ENCODE results near the gene PLCB2.

Gene PLCB2

DNA sequence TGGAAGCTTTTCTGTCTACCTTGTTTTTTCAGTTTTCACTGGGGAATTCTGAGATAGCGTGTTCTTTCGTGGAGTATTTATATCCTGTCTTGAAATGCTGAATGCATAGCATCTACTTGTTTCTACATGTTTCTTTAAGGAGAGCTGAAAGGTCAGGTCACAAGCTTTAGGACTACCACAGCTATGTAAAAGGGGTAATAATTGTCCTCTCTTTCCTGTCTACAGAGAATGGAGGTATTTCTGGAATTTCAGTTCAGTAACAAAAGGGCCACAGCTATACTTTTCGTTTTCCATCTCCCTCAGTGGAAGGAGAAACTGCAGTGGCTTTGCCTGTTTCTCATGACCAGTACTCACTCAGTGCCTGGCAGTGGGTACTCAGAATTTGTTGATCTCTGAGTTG, 20.4 kb upstream of the PLCB2 start:
- no peak for FAIRE-seq

DNA sequence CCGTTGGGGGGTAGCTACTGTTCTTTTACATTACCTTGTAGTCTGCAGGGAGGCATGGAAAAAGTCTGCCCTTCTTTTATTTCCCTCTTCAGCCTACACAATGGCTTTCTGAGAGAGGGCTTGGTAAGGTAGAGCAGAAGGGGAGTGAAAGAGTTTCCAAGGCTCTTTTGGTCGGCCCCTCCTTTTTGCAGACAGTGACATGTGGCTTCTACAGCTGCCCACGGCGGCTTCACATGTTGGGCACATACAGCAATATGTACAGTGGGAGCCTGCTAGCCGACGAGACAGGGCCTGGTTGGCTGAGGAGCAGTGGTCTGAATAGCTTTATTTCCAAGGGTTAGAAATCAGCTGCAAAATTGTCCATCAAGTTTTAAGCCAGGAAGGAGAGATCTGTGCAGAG, 19.7 kb upstream of the PLCB2 start:
- no peak for DNase-seq (ENCODE audit: insufficient read length, low spot score)
- no peak for FAIRE-seq

More for the DNA sequence above, 20.4 kb upstream of the PLCB2 start:
- DNase-seq (ENCODE audit: insufficient read length, low spot score) = no peak

GRCh38 chr15:40325700-40326099, 18.0 kb upstream of the PLCB2 start:
- DNase-seq (ENCODE audit: insufficient read length, low spot score) (no peak), FAIRE-seq (no peak)

GRCh38 chr15:40325188-40325587, 17.5 kb upstream of the PLCB2 start:
- no peak for DNase-seq (ENCODE audit: insufficient read length, low spot score)
- no peak for FAIRE-seq

DNA sequence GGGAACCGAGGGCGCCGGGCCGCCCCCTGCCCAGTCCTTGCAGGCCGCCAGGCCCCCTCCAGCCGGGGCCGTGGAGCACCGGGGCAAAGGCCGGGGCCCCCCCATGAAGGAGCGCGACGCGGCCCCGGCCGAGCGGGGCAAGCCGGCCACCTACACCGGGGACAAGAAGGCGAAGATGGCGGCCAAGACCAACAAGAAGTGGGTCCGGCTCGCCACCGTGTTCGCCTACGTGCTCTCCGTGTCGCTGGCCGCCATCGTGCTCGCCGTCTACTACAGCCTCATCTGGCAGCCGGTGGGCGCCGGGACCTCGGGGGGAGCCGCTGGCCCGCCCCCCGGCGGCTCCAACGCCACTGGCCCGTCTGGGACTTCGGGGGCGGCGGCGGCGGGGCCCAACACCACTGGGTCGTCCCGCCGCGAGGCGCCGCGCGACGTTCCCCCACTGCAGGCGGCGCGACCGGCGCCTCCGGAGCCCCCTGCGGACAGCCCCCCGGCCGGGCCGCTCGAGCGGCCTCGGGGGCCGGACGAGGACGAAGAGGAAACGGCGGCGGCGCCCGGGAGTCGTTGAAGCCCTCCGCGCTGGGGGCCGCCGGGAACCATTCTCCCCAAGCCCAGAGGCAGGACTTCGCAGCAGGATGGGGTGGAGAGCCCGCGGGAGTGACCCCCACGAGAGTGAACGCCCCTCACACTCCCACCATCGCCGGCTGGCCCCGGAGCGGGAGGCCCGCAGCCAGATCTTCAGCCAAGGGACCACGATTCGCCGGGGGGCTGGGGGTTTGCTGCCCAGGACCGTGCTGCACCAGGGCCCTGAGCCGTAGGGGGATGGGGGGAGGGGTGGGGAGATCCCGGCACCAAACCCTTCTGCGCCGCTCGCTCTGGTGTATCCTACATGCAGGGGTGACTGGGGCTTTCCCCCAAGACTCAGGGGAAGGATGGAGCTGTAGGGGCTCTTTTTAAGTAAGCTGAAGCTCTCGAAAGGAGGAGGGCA, 16.5 kb upstream of the PLCB2 start:
- DNase-seq (ENCODE audit: insufficient read length, low spot score) (no peak), FAIRE-seq (peak; percentile 11)

DNA sequence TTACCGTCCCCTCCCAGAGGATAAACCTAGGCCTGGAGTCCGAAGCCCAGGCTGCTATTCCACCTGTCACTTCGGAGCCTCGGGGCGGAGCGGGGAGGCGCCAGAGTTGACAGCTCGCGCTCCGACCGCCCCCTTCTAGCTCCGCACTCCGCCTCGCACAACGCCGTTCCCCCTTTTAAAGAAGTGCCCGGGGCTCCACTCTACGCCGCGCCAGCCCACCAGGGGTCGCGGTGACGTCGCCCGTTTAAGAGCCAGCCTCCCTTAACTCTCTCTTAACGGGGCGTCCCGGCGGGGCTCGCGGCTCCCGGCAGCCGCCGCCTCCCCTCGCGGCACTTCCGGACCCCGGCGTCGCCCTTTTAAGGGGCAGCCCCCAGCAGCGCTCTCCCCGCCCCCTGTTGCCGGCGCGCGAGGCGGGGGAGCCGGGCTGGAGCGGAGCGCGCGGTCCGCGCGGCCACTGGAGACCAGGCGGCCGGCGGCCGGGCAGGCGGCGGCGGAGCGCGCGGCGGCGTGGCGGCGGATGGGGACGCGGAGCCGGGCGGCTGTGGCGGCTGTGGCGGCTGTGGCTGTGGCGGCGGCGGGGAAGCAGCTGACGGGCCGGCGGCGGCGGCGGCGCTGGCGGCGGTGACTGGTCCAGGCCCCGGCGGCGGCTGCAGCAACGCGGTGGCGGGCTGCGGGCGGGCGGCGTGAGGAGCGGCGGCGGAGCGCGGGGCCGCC, 15.7 kb upstream of the PLCB2 start, which contains the start of gene INAFM2:
Gene INAFM2, plus strand, starts transcription at position 454 of the 714 bp plus-strand sequence. CDS start 364 bp downstream, outside the sequence.
- FAIRE-seq (peak; percentile 82), DNase-seq (ENCODE audit: insufficient read length, low spot score) (peak; percentile 100)

- FAIRE-seq = no peak
- no peak for DNase-seq (ENCODE audit: insufficient read length, low spot score)
Measured at GRCh38 chr15:40322531-40323238, 14.9 kb upstream of the PLCB2 start.

DNA sequence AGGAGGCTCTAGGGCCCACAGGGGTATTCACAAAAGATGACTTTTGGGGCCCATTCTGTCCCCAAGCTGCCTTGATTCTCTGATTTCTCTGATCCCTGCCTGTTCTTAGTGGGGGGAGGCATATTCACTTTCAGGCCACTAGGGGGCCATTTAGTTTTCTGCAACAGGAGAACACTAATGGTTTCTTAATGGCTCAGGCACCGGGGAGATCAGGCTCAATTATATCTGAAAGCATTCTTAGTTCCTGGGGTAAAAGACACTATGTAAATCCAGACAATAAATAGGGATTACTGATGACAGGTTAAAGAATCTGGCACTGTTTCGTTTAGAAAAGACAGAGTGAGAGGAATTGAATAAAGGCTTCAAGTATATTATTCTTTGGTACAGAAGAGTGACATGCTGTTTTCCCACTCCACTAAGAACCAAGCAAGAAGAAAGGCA, 13.2 kb upstream of the PLCB2 start:
- peak; percentile 90 for FAIRE-seq

GRCh38 chr15:40320409-40320808, 12.7 kb upstream of the PLCB2 start:
- no peak for FAIRE-seq
- DNase-seq (ENCODE audit: insufficient read length, low spot score) = no peak

More for the DNA sequence above, 13.2 kb upstream of the PLCB2 start:
- DNase-seq (ENCODE audit: insufficient read length, low spot score) = peak; percentile 62

GRCh38 chr15:40317580-40317979, 9.8 kb upstream of the PLCB2 start:
- no peak for DNase-seq (ENCODE audit: insufficient read length, low spot score)
- no peak for FAIRE-seq

DNA sequence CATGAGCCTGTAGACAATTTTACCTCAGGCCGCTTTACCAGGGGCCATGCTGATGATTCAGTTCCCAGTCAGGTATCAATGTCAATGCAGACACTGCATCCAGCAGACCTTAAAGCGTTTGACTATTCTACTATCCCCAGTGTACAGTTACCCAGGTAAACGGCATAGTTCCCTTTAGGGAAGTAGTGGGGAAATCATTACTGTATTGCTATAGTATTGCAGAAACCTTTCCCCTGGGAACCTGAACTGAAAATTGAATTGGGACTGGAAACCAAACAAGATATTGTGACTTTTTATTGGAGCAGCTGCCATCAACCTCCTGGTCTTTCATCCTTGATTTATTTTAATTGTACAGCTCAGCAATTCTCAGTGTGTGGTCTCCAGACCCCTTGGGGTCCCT, 9.2 kb upstream of the PLCB2 start:
- DNase-seq (ENCODE audit: insufficient read length, low spot score) (no peak), FAIRE-seq (no peak)

- DNase-seq (ENCODE audit: insufficient read length, low spot score) (no peak), FAIRE-seq (no peak)
Measured at GRCh38 chr15:40314723-40315276, 7.1 kb upstream of the PLCB2 start.

DNA sequence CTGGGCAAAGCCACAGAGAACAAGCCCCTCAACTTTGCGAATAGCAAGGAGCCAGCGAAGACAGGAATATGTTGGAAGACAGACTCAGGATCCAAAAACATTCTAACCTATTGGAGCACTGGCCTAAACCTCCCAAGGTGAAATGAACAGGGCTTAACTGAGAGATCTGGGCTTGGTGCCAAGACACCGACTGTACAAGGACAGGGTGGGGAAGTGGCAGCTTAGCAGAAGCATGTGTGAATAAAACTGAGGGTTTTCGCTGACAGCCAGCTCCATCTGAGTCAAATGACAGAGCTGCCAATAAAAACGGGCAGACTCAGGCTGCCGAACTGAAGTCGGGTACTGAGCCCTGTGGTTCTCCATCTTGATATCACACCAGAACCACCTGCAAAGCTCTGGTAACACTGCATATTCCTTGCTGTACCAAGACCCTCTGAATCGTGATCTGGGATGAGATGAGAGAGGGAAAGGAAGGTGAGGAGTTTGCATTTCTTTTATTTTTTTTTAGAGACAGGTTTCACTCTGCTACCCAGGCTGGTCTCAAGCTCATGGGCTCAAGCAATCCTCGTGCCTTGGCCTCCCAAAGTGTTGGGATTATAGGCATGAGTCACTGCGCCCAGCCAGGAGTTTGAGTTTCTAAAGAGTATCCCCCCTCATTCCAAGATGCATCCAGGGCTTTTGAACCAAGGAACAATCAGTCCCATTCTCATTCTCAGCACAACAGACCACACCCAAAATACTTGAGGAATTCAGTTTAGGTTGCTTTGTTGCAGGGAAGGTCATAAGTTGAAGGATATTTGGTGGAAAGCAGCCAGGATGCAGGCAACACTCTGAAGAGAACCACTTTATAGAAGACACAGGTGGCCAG, 6.0 kb upstream of the PLCB2 start:
- DNase-seq (ENCODE audit: insufficient read length, low spot score) (no peak), FAIRE-seq (no peak)

- DNase-seq (ENCODE audit: insufficient read length, low spot score) (no peak), FAIRE-seq (no peak)
Measured at GRCh38 chr15:40312370-40313158, 4.8 kb upstream of the PLCB2 start.

DNA sequence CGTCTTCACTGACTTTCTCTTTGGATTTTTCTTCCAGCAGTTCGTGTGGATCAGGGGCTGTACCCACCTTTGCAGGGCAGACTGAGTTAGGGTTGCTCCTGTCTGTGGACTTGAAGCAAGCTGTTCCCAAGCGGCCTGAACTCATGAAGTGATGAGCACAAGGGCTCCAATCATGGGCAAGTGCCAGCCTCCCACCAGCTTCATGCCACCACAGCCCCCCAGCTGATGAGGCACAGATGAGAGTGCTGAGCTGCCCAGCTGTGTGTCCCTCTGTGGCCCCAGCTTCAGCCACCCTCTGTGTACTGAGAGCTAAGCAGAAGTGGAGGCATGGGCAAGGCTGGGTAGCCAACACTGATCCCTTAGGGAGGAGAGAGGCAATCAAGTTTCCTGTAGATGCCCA, 3.3 kb upstream of the PLCB2 start:
- DNase-seq (ENCODE audit: insufficient read length, low spot score) = no peak
- no peak for FAIRE-seq

DNA sequence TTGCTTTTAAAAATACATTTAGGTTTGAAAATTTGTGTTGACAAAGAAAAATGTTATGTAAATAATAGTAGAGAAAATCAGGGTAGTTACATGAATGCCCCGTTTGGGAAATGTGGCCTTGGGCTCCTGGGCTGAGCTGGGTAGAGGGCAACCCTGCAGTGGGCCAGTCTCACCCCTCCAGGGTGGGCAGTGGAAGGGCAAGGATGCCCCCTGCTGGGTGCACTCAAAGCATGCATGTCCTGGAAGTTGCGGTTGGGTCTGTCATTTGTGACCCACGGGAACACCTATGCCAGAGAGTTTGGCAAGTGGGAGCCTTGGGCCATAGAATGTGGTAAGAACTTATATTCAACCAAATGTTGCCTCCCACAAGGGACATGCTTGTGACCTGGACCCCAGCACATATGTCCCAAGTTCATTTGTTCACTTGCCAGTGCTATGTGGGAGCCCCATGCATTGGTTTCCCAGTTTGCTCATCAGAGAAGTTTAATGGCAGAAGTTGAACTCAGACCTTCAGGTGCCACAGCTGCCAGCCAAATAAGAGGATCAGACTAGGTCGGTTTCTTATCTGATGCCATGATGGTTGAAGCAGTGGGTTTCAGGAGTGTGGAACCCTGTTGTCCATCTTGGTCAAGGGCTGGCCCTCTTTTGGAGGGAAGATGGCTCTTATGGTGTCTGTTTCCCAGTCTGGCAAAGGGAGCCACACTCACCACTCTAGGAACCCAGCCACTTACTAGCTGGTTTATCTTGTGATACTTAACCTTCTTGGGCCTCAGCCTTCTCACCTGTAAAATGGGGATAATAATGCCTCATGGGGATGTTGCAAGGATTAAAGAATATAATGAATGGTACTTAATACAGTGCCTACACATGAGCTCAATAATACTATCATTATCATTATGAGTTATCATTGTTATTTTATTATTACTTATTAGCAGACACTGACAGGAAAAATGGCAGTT, 2.5 kb upstream of the PLCB2 start:
- DNase-seq (ENCODE audit: insufficient read length, low spot score) = no peak
- FAIRE-seq = peak; percentile 28

DNA sequence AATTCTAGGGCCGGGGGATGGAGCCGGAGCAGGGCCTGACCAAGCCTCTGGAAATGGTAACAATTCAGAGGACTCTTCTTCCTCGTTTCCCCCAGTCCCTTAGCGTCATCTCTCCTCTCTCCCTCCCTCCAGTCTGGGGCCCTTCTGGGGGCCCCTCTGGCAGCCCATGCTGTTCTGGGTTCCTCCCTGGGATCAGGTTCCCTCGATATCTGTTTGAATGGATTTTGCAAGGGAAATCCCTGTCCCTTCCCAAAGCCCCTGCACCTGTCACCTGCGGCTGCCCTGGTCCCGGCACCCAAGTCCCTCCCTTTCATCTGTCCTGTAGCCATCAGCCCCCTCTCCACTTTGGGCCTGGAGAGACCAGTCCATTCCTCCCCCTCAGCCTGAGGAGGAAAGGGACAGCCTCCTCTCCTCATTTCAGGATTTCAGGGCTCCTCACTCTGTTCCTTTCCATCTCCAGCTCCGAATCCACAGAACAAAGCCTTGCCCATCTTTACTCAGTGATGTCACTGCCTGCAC, 1.7 kb upstream of the PLCB2 start:
- FAIRE-seq (no peak), DNase-seq (ENCODE audit: insufficient read length, low spot score) (no peak)

- FAIRE-seq (peak; percentile 48), DNase-seq (ENCODE audit: insufficient read length, low spot score) (no peak)
Measured at GRCh38 chr15:40306908-40307307, 827 bp downstream of the PLCB2 start.

Measured in GM19239 (cell line).